HG02759 (cell line): ENCODE results near the gene STIM1.

Experiments used
- ATAC-seq: cut with Tn5 transposase; IDR thresholded peaks from one replicate; pipeline ENCODE4 v1.9.1; 2021; ENCODE audit warnings: mild to moderate bottlenecking, moderate library complexity; ENCODE audit not compliant: unreplicated experiment

Gene STIM1

GRCh38 chr11:3853899-3854659 lies 1.4 kb upstream of the STIM1 start:
- peak; percentile 38 for ATAC-seq

GRCh38 chr11:3854660-3854976 lies 846 bp upstream of the STIM1 start:
- no peak for ATAC-seq

DNA sequence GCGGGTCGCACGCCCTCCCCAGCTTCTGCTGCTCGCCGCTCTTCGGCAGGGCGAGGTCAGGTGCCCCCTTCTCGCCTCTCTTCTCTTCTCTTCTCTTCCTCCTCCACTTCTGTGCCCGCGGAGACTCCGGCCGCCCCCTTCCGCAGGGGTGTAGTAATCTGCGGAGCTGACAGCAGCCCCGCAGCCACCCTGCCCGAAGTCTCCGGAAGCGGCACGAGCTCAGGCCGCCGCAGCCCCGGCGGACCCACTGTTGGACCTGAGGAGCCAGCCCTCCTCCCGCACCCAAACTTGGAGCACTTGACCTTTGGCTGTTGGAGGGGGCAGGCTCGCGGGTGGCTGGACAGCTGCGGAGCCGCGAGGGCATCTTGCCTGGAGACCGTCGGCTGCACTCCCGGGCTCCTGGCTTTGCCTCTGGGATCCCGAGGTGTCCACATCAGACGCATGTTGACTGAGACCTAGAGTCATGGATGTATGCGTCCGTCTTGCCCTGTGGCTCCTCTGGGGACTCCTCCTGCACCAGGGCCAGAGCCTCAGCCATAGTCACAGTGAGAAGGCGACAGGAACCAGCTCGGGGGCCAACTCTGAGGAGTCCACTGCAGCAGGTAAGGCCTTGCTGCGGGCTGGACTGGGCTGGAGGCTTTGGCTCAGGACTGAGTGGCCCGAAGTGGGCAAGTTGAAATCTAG lies 486 bp downstream of the STIM1 start:
- peak; percentile 17 for ATAC-seq

GRCh38 chr11:3856856-3857553 lies 1.5 kb downstream of the STIM1 start:
- no peak for ATAC-seq

DNA sequence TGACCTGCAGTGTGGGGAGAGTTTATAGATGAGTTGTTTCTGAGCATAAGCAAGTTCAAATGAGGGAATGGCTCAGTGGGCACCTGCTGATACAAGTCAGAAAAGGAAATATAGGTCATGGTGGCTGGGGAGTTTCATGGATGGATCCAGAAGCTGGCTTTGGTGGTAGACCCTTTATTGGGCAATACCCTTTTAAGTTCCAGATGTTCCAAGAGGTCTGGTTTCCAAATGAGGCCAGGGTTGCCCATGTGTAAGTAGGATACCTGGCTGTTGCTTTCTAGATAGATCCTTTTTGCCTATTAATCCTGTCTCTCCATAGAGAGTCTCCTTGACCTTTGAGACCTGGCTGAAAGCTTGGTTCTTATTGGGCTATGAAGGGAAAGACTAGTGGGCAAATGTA lies 2.2 kb downstream of the STIM1 start:
- ATAC-seq: no peak

- ATAC-seq: peak; percentile 21
Measured at GRCh38 chr11:3859373-3859881, 4.0 kb downstream of the STIM1 start.

GRCh38 chr11:3860375-3860774 lies 4.9 kb downstream of the STIM1 start:
- ATAC-seq: no peak

DNA sequence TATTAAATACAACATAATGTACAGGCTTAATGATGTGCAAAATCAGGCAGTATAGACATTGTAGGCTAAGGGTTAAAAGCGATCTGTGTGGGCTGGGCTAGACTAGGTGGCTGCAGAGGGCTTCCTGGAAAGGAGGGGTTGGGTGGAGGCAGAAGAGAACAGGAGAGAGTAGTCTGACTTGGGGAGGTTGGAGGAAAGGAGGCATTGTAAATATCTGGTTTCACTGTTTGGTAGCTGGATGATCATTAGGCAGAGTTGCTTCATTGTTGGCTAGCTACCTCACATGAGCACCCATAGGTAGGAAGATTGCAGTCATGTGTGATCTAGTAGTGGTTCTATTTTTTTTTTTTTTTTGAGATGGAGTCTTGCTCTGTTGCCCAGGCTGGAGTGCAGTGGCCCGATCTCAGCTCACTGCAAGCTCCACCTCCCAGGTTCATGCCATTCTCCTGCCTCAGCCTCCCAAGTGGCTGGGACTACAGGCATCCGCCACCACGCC lies 5.5 kb downstream of the STIM1 start:
- ATAC-seq: peak; percentile 26

DNA sequence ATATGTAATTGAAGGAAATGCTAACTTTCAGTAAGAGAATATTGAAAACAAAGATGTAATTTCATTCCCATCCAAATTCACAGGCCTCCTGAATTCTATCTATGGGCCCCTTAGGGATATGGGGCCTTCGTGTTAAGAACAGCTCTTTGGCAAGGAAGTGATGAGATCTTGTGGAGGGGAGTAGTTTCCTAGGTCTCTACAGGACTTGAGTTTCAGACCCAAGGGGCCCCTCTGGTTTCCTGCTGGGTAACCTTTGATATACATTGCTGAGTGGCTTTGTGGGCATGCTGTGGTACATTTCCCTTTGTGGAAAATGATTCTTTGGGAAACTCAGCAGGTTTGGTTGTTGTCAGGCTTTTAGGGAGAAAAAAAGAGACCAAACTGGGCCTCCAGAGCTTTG lies 6.2 kb downstream of the STIM1 start:
- ATAC-seq: no peak

DNA sequence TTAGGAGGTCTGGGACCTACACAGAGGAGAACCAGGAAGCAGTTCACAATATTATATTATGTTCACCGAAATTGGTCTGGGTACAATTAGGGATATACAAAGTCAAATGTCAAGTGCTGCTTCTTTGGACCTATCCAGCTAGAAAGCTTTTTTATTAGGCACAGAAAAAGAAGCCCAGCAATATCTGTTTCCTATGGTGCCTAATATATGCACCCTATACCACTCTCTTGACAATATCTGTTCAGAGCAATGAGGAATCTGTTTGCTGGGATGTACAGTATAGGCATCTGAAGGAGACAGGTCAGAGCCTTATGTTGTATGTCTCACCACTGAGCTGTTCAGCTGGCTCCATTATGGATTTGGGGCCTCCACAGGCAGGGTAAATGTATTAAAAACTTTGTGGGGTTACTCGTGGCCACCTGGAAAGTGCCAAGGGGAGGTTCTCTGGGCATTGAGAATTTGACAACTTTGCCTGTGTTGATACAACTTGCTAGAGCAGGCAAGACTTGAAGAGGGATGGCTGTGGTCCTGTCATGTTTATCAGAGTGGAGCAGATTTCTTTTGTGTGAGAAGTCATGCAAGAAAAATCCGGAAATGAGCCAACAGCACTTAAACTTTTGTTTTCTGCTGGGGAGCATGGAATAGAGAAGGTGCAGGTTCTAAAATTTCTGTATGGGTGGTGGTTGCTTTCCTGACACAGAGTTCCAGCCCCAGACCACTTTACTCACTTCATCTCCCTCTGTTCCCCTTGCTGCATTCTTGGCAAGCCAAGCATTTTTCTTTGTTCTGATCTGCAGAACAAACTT lies 10.1 kb downstream of the STIM1 start:
- peak; percentile 44 for ATAC-seq

DNA sequence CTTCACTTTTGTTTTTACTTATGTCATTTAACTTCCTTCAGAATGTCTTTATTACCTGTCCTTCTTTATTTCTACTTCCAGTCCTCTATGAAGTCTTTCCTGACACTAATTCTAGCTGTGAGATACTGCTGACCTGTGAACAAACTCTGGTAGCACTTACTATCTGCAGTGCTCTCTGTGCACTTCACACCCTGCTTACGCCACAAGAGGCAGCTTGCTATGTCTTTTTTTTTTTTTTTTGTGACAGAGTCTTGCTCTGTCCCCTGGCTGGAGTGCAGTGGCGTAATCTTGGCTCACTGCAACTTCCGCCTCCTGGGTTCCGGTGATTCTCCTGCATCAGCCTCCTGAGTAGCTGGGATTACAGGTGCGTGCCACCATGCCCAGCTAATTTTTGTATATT lies 10.7 kb downstream of the STIM1 start:
- ATAC-seq: peak; percentile 38

DNA sequence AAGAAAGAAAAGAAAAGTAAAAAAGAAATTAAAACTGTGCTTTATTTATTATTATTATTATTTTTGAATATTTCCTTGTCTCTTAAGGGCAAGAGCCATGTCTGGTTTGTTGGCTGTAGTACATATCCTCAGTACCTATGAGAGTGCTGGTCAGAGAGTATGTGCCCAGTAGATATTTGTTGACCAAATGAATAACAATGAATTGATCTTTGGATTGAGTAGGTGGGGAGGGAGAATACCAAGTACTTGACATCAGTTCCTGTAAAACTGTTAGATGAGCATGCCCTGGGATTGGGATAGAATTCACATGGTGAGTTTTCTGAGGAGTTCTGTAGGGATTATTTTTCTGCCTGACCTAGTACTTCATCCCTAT lies 11.4 kb downstream of the STIM1 start:
- no peak for ATAC-seq

DNA sequence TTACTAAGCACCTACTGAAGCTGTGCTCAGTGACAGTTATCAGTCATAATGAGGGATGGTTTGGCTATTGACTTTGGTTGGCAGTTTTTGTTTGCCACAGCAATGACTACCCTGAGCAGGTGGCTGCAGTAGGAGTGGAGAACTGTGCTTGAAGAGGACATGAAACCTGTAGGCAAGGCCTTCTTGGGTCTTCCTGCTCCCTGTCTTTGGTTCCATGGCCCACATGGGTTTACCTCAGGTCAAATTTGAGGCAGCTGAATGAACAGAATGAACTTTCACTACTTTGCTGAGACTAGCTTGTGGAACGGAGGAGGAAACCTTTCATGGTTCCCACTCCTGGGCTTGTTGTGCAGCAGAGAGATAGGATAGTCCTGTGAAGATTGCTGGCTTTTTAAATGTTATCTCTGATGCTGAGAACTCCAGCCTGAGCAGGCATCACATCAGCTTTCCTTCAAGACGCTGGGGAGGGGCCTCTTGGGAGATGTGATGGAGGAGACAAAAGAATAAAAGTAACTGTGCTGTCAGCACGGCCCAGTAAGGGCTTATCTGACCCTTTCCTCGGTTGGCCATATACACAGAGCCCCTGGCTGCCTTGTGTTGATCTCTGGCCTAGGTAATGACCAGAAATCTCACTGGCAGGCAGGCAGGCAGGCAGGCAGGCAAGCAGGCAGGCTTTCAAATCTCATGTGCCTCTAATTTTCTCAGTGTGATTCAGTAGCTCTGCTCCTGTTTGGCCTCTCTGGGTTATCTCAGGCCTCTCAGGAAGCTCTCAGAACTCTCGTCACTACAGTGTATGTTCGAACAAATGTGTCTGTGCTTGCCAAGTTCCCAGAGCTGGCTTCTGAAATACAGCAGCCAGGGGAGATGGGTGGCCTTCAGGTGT lies 12.0 kb downstream of the STIM1 start:
- ATAC-seq: peak; percentile 68

DNA sequence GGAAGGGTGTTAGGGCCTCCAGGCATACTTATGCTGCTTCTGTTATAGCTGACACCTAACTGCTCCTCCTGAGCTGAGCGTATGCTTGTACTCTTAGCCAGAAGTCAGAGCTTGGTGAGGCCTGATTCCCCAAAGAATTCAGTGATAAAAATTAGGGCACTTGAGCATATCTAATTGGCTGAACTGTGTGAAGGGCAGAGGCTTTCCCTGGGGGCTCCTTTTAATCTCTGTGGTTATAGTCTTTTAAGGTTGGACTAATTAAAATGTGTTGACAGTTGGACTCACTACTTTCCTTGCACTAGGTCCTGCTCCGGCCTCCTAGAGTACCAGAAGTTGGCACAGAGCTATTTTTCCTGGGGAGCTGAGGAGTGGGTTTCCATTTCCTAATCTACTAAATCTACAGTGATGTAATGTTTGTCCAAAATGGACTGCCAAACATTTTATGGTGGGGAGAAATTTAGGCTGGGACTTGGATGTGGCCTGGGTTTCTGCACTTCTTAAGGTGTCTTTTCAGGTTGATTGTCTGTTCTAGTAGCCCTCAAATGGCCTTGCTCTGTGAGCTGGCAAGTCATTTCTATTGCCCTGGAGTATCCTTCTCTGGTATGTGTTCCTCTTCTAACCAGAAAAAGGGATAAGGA lies 18.4 kb downstream of the STIM1 start:
- ATAC-seq: no peak

DNA sequence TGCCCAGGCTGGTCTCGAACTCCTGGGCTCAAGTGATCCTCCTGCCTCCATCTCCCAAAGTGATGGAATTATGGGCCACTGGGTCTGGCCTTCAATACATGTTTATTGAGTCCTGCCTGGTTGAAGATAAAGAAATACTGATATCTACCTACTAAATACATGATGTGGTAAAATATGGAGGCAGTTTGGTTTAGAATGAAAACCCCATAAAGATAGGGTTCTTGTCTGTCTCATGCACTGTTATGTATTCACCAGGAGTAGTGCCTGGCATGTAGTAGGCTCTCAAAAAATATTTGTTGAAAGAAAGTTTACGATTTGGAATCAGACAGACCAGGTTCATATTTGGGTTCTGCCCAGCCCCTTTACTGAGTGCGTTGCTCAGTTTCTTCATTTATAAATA lies 21.1 kb downstream of the STIM1 start:
- ATAC-seq: no peak

- no peak for ATAC-seq
Measured at GRCh38 chr11:3877364-3878257, 22.1 kb downstream of the STIM1 start.

DNA sequence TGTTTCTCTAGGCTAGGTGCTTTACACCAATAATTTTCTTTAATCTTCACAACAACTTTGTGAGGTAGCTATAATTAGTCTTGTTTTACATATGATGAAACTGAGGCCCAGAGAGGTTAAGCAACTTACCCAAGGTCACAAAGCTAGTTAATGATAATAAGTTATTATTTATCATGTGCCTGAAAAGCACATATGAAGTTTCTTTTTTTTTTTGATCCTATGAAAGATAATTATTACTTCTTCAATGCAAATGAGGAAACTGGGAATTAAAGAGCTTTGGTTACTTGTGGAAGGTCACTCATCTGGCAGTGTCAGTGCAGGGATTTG lies 22.8 kb downstream of the STIM1 start:
- no peak for ATAC-seq

DNA sequence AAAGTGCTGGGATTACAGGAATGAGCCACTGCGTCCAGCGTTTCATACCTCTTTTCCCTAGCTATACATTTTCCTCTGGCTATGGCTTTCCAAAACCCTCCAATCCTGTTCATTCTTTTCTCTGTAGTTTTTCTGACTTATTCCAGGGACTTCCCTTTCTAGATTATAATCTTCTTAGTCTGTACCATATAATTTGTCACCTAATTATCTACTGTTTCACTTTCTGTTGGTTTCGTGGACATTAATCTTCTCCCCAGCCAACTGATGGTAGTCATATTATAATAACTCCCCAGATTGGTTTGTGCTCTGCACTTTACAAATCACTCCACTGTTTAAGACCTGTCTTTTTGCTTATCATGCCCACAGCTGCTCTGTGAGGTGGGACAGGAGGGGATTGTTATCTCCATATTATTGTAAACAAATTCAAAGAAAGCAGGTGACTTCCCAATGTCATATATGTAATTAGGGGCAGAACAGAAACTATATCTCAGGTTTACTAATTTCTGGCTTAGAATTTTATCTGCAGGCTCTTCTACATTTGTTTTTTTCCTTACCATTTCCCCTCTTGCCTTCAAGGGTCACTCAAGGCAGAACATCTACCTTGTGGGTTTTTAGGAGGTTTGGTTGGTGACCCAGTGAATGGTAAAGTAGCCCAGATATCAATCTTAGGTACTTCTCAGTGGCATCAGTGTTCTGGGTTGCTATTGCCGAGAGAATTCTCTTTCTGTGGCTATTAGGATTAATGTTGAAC lies 23.9 kb downstream of the STIM1 start:
- peak; percentile 48 for ATAC-seq
